Osteocyte (in vitro differentiated cells): Measurements from ENCODE around the gene MCTP2. TPM values are rescaled to one million over a fixed set of nuclear protein-coding genes. Genes with fewer than 3 reads are reported as not detected.
"Not testable (repeated sequence)": the region's sequence is repeated elsewhere in the genome, so short reads cannot be mapped to it uniquely, and the experiment has no call there.

ENCODE experiments used
- DNase-seq: peaks from one replicate; pipeline ENCODE4 v3.0.0; 2021; ENCODE audit warnings: mixed read lengths; ENCODE audit not compliant: unreplicated experiment; ENCODE audit errors: extremely low spot score
- H3K27ac Mint-ChIP-seq: one replicate; pipeline ENCODE4 v1.8.0; 2021; ENCODE audit warnings: mild to moderate bottlenecking, mixed read lengths; ENCODE audit not compliant: unreplicated experiment
- H3K27me3 Mint-ChIP-seq: one replicate; pipeline ENCODE4 v1.8.0; 2021; ENCODE audit warnings: mixed read lengths; ENCODE audit not compliant: unreplicated experiment
- H3K36me3 Mint-ChIP-seq: one replicate; pipeline ENCODE4 v1.8.0; 2021; ENCODE audit warnings: mixed read lengths; ENCODE audit not compliant: unreplicated experiment
- H3K4me1 Mint-ChIP-seq: one replicate; pipeline ENCODE4 v1.8.0; 2021; ENCODE audit warnings: mixed read lengths; ENCODE audit not compliant: unreplicated experiment
- H3K4me3 Mint-ChIP-seq: one replicate; pipeline ENCODE4 v1.8.0; 2021; ENCODE audit warnings: mild to moderate bottlenecking, moderate library complexity, mixed read lengths; ENCODE audit not compliant: unreplicated experiment
- H3K9me3 Mint-ChIP-seq: one replicate; pipeline ENCODE4 v1.8.0; 2021; ENCODE audit warnings: mixed read lengths; ENCODE audit not compliant: unreplicated experiment
- CTCF ChIP-seq: fragments of 200-600 bp; sonication (generic); IDR thresholded peaks from 2 replicates; pipeline ENCODE4 v1.5.0; 2021; ENCODE audit warnings: antibody characterized with exemption, mild to moderate bottlenecking, moderate library complexity
- total RNA-seq: library from RNA; stranded (reverse); gene quantifications from 2 replicates; pipeline ENCODE4 v1.2.1, GENCODE V29; 2021

The MCTP2 gene
- total RNA-seq, 1 donor from 2014 or later, result 0.32 TPM

- no peak overlapping the region for H3K27ac Mint-ChIP-seq
- TF ChIP-seq CTCF, result no peak
Measured at GRCh38 chr15:94487635-94488034, 256.3 kb downstream of the MCTP2 start.

GRCh38 chr15:94493176-94493575 is 261.8 kb downstream of the MCTP2 start:
- no peaks in the 10 kb centered on the region for H3K36me3 Mint-ChIP-seq
- H3K4me1 Mint-ChIP-seq, result no peaks in the 10 kb centered on the region

More at GRCh38 chr15:94487635-94488034, 256.3 kb downstream of the MCTP2 start:
- Mint-ChIP-seq H3K27me3 (no peaks in the 10 kb centered on the region), H3K36me3 (no peaks in the 10 kb centered on the region), H3K4me3 (no peak overlapping the region), H3K4me1 (no peaks in the 10 kb centered on the region), H3K9me3 (peaks cover 11% of the 10 kb centered on the region)
- no peak for DNase-seq

GRCh38 chr15:94493586-94493985 is 262.2 kb downstream of the MCTP2 start:
- H3K4me3 Mint-ChIP-seq, H3K27me3 Mint-ChIP-seq, H3K4me1 Mint-ChIP-seq, H3K27ac Mint-ChIP-seq, H3K9me3 Mint-ChIP-seq, DNase-seq, H3K36me3 Mint-ChIP-seq: not testable (repeated sequence)

More at GRCh38 chr15:94493176-94493575, 261.8 kb downstream of the MCTP2 start:
- H3K9me3 Mint-ChIP-seq, result peaks cover 6% of the 10 kb centered on the region
- H3K27ac Mint-ChIP-seq, result no peak overlapping the region
- no peak for DNase-seq
- no peak overlapping the region for H3K4me3 Mint-ChIP-seq
- no peaks in the 10 kb centered on the region for H3K27me3 Mint-ChIP-seq
- TF ChIP-seq CTCF, result no peak

- Mint-ChIP-seq H3K27me3 (no peaks in the 10 kb centered on the region), H3K9me3 (peaks cover 8% of the 10 kb centered on the region), H3K4me3 (no peak overlapping the region), H3K27ac (no peak overlapping the region), H3K36me3 (no peaks in the 10 kb centered on the region), H3K4me1 (no peaks in the 10 kb centered on the region)
- no peak for TF ChIP-seq CTCF
- no peak for DNase-seq
Measured at GRCh38 chr15:94494732-94495131, 263.4 kb downstream of the MCTP2 start.

GRCh38 chr15:94503293-94503692 is 271.9 kb downstream of the MCTP2 start:
- Mint-ChIP-seq H3K9me3 (peaks cover 54% of the 10 kb centered on the region), H3K4me1 (no peaks in the 10 kb centered on the region), H3K27me3 (no peaks in the 10 kb centered on the region), H3K36me3 (no peaks in the 10 kb centered on the region), H3K4me3 (no peak overlapping the region), H3K27ac (no peak overlapping the region)
- DNase-seq, result no peak
- TF ChIP-seq CTCF, result no peak

- no peak for DNase-seq
- Mint-ChIP-seq H3K36me3 (no peaks in the 10 kb centered on the region), H3K4me3 (no peak overlapping the region), H3K27me3 (no peaks in the 10 kb centered on the region), H3K27ac (no peak overlapping the region), H3K4me1 (no peaks in the 10 kb centered on the region), H3K9me3 (peaks cover 44% of the 10 kb centered on the region)
- TF ChIP-seq CTCF, result no peak
Measured at GRCh38 chr15:94509259-94509658, 277.9 kb downstream of the MCTP2 start.
